GM21576 (cell line): Measurements from ENCODE around the gene RND3.

ENCODE experiments used
- ATAC-seq: cut with Tn5 transposase; IDR thresholded peaks from one replicate; pipeline ENCODE4 v1.9.1; 2021; ENCODE audit warnings: mild to moderate bottlenecking, moderate library complexity; ENCODE audit not compliant: unreplicated experiment

RND3 gene

DNA sequence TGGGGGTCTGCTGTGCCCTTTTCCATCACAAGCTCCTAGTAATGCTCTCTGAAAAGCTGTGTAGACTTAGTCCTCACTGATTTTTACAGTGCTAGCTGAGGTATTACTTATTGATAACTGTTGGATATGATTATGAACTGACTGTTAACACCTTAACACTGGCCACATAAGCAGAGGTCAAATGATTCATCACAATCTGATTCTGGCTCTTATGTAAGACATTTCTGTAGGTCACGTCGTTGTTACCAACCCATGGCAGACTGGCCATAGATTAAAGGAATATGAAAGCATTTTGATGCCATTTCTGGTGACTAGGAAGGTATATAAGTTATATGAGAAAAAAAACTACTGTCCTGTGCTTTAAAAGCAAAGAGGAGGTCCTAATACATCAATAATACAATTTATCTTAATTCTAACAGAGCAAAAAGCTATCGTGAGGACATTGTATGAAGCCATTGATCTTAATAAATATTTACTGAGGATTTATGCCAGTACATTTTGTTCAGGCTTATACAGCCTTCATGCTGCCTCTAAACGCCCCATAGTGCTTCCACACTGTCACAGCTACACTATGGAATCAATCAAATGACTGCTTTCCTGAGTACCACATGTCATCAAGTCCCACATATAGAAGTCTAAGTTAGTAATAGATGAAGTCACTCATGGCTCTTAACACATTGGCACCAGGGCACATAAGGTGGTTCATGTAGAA lies 6.9 kb upstream of the RND3 start:
- ATAC-seq: no peak

- no peak for ATAC-seq
Measured at GRCh38 chr2:150491943-150492342, 4.5 kb upstream of the RND3 start.

DNA sequence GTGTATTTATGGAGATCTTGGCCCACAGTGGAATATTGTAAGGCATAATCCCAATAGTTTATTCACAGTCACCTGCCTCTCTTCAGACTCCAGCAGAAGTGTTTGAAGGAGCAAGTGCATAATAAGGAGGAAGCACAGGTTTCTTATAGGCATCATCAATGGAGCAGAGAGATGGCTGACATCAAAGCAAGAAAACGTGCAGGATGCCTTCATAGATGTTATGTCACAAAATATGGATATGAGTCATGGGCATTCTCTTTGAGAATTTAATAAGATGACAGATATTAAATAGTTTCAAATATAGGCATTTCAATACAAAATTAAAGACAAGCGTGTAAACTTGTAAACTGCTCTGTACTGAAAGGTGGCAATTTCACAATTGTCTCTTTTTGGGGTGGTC lies 4.0 kb upstream of the RND3 start:
- no peak for ATAC-seq

DNA sequence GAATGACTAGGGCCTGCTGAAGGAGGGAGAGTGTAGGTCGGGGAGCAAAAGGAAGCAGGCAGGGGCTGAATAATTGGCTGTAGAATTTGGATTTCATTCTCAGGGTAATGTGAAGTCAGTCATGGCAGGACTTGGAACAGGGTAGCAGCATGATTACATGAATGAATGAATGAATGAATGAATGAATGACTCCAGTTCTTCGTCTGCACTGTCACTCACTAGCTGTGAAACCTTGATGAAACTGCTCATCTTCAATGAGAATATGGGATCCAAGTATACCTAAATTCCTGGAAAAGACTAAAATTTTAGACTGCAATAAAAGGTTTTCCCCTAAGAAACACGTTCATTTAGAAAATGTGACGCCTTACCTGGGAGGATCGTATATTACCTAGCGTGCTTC lies 3.0 kb upstream of the RND3 start:
- ATAC-seq: no peak

DNA sequence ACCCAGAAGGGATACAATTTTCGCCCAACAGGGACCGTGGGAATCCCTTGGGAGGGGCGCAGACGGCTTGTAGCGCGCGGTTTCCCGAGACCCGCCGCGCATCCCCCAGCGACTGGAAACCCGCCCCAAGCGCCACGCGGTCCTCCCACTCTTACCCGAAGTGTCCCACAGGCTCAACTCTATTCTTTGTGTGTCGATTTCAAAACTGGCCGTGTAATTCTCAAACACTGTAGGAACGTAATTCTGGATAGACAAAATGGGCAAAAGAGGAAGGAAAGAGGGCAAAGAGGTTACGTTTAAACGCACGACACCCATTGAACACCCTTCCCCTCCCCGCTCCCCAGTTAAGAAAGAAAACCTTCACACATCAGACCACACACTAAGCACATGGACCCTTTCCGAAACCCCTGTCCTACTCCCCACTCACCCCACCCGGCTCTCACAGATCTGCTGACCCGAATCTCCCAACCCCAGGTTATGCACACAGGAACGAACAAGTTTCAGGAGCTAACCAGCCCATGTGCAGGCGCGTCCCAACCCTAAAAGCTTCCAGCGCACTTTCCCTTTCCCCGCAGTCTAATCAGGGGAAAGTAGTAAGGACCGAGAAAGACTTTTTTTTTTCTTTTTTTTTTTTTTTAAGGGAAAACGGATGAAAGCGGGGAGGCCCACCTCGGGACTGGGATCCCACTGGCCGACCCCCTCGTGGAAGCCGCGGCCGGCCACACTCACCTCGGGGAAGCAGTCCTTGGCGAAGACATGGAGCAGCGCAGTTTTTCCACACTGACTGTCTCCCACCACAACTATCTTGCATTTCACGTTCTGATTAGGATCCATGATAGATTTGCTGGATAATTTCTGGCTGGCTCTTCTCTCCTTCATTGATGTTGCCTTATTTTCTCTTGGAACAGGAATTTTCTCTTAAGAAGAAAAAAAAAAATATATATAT lies 655 bp downstream of the RND3 start:
- no peak for ATAC-seq

DNA sequence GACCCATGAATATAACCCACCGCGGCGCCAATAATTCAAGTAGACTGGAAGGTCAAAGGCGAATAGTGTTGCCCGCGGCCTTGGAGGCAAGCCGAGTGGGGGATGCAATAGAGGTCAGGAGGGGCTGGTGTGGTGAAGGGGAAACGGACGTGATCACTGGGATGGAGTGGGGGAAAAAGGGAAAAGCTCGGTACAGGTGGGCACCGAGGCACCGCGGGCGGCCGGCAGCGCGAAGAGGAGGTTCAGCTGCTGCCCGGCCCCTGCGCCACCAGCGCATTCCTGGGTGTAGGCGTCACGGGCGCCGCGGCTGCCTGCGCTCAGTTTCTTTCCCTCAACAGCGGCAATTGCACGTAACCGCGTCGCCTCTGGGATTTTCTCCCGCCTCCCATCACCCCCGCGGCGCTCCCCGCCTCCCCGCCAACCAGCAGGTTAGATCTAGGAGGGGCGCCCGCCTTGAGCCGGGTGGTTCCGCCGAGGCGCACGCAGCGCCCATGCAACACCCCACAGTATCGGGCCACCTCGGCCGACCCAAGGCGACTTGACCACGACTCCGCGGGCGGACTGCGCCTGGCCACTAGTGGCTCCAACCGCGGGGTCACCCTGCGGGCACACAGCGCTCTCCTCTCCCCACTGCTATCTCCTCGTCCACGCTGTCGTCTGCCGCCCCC lies 1.5 kb downstream of the RND3 start:
- no peak for ATAC-seq

DNA sequence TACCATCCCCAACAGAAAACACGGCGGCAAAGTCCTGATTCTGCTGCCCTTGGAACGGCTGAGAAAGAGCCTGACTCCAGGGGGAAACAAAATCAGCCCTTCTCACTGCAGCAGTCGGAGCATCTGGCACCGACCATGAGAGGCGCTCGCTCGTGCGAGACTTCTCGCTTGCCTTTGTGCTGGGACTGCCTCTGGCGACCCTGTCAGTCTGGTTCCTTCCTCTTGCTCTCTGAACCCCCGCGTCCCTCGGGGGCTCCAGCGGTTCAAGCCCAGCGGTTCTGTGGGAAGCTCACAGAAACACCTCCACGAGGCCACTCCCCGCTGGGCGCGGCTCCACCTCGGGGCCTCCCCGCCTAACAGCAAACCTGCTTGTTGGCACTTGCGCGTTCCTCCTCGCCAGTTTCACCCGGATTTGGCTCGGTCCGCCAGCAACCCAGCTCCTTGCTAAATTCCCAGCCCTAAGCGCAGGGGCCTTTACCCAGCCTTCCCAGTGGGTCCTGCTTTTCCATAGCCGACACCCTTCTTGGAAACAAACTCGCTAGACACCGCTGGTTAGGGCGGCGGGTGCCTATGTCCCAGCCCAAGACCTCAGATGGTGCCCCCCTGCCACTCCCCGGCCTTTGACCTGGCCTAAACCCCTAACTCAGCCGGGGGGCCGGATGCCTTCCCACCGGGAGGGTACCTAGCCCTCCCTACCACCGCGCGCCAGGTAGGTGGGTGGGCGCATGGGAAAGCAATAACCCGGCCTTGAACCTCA lies 2.2 kb downstream of the RND3 start:
- ATAC-seq: no peak

DNA sequence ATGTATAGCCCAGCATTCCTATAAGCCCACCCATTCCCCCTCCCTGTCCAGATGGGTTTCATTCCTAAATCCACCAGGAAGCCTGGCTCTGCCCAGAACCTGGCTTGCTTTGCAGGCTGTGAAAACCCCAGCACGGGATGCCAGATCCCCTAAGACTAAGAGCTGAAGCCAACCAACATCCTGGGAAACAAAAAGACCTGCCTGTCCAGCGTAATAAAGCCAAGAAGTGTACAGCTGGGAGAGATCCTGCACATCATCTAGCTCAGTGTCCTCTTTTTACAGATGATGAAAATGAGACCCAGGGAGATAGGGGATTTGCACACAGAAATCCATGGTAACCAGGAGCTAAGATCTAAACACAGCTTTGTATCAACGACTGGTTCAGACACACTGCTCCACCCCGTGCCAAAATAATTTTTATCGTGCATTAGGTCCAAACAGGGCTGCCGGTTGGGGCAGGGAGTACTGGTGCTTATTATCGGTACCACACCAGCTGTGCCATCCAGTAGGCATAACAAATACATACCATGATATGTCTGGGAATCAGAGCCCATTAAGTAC lies 2.9 kb downstream of the RND3 start:
- no peak for ATAC-seq

GRCh38 chr2:150484006-150484405 lies 3.5 kb downstream of the RND3 start:
- ATAC-seq: no peak

- no peak for ATAC-seq
Measured at GRCh38 chr2:150483532-150483931, 3.9 kb downstream of the RND3 start.

DNA sequence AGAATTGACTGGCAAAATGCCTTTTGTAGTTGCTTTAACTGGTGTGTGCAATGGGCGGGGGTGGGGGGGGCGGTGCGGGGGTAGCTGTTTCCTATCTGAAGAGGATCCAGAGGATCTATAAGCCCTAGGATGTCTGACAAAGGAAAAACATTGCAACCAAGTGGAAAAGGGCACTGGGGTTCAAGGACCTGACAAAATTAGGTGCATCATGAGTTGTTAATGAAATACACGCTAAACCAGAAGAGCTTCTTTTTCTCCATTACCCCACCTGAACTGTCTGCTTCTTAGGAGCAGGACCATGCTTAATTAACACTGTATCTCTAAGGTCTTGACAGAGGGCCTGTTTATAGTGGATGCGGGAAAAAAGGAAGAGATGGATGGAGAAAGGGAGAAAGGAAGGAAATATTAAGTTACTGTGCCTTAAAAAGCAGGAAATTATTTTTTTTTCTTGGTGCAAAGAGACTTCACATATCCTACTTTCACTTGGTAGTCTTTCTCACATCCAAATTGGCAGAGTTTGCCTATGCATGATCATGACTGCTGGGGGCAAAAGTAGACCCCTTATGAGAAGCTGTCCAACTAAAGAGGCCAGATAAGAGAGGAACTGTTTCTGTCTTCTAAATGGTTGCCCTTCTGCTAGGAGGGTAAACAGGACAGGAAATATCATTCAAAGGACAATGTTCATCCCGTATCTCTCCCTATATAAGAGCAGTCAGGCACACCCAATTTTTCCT lies 4.6 kb downstream of the RND3 start:
- ATAC-seq: no peak

DNA sequence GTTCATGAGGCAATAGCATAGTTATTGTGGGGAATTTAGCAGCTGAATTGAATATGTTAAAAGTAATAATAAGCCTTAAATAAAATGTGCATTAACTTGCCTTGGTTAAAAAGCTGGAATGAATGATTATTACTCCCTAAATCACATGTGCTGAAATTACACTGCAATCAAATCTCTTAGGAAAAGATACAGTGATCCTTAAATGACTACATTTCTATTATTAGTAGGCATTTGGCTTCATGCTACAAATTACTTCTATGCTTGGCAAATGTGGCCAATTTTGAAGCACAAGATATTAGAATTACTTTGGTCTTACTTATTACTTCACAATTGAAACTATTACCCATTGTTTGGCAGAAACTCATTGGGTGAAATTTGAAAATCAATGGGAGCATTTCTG lies 5.4 kb downstream of the RND3 start:
- no peak for ATAC-seq

- no peak for ATAC-seq
Measured at GRCh38 chr2:150480971-150481830, 6.3 kb downstream of the RND3 start.

DNA sequence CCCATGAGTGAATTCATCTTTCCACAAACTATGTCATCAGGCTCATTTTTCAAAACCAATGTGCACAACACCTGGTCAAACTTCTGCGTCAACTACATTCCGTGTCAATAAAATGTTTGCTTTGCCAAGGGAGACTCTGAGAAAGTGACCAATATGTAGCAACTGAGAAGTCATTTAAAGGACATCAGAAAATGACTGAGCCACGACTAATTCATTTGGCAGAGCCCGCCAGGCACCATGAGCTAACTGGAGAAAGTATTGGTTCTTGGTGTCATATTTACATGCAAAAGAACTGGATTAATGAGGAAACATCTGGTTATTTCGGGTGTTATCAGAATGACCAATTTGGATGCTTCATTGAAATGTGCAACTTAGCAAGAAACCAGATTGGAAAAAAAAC lies 7.2 kb downstream of the RND3 start:
- no peak for ATAC-seq

- no peak for ATAC-seq
Measured at GRCh38 chr2:150479075-150479915, 8.2 kb downstream of the RND3 start.

DNA sequence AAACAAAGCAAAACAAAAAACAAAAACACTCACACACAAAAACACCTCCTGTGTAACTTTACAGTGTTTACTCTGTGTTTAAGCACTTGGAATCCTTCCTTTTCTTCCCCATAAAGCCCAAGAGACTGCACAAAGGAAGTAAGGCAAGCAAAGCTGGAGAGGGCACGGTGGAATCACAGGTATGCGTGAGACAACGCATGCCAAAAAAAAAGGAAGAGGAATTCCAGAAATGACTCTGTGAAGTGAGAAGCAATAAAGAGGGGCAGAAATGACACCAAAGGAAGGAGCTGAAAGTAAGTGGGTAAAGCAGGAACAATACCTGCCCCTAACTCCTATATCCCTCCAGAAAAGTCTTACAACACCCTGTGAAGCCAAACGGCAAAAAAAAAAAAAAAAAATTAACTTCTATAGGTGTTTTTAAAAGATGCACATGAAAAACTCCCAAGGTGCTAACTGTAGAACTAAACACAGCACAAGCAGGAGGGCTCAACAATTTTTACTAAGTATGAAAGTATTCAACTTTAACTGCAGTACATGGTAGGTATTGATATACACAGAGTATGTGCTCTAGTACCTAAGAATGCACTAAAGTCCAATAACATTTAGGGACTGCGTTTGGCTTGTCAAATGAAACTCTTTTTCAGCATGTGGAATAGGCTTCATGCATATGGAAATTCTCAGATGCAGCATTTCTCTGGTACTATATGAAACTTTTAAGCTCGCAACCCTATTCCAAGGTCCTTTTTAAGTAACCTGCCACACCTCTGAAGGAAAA lies 9.1 kb downstream of the RND3 start:
- no peak for ATAC-seq

DNA sequence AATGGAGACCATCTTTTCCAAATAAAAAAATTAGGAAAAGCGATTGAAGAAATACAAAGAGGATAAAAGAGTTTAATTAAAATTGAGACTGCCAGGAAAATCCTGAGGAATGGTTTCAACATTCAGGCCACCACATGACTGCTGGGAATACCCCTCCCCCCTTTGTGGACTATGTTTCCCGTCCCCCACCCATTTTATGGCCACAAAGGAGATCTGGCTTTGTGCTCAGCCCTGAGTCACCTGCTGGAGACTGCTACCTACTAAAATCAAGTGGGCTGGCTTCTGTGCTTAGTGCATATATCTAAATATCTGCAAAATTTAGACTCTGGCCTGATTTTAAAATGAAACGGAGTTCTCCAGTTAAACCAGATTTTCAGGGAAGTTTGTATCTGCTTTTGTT lies 10.1 kb downstream of the RND3 start:
- no peak for ATAC-seq
